ENCODE measurements around the gene MOB3A. TPM values are rescaled to one million over a fixed set of nuclear protein-coding genes. Genes with fewer than 3 reads are reported as not detected.

MOB3A gene
- total and polyA plus RNA-seq, 2 of the 13 experiments (the other 11 are each of a cell fraction or from before 2014, with no cell fraction given) = 3.5 to 17.8 TPM

GRCh38 chr19:2060884-2061494, 35.1 kb downstream of the MOB3A start (continued):
- TF ChIP-seq TBX3 (IDR thresholded peaks at IDR 0.05; ENCODE audit: borderline replicate concordance) (peak; percentile 62; the same call in 1 of the 2 replicates), ZNF292 (CRISPR knock-in tag; IDR thresholded peaks at IDR 0.05; ENCODE audit: borderline replicate concordance, low read depth) (no peak), DMAP1 (CRISPR knock-in tag; IDR thresholded peaks at IDR 0.05) (no peak; the same call in 1 of the 2 replicates), NFE2L1 (CRISPR knock-in tag; IDR thresholded peaks at IDR 0.05; ENCODE audit: borderline replicate concordance) (no peak), RAD21 (CRISPR knock-in tag; IDR thresholded peaks at IDR 0.05) (peak; percentile 40; the same call in 1 of the 2 replicates), RBM39 (IDR thresholded peaks at IDR 0.05; ENCODE audit: low read depth, low read length, poor library complexity, severe bottlenecking) (peak; percentile 63), ZNF766 (CRISPR knock-in tag; IDR thresholded peaks at IDR 0.05; ENCODE audit: borderline replicate concordance) (peak; percentile 18; the same call in 1 of the 2 replicates), ZBTB49 (CRISPR knock-in tag; IDR thresholded peaks at IDR 0.05; ENCODE audit: borderline replicate concordance) (no peak), CENPX (CRISPR knock-in tag; IDR thresholded peaks at IDR 0.05) (no peak), ARNT2 (CRISPR knock-in tag; IDR thresholded peaks at IDR 0.05; ENCODE audit: low read depth) (peak; percentile 35; the same call in 1 of the 2 replicates), ZNF503 (CRISPR knock-in tag; IDR thresholded peaks at IDR 0.05) (no peak), SMARCE1 (IDR thresholded peaks at IDR 0.05; ENCODE audit: borderline replicate concordance) (no peak), RARG (CRISPR knock-in tag; IDR thresholded peaks at IDR 0.05; ENCODE audit: low read depth) (no peak), MBNL3 (CRISPR knock-in tag; conservative IDR thresholded peaks at IDR 0.05) (no peak), ZNF724P (CRISPR knock-in tag; IDR thresholded peaks at IDR 0.05; ENCODE audit: borderline replicate concordance) (peak; percentile 53; the same call in 1 of the 2 replicates), GRHL1 (CRISPR knock-in tag; conservative IDR thresholded peaks at IDR 0.05) (no peak), KLF12 (CRISPR knock-in tag; IDR thresholded peaks at IDR 0.05; ENCODE audit: borderline replicate concordance) (0 out of 2 replicates have a peak, but pooled peaks have one; percentile 13), ZNF891 (CRISPR knock-in tag; IDR thresholded peaks at IDR 0.05) (0 out of 2 replicates have a peak, but pooled peaks have one; percentile 58)
- TF ChIP-seq, protein P1, sequence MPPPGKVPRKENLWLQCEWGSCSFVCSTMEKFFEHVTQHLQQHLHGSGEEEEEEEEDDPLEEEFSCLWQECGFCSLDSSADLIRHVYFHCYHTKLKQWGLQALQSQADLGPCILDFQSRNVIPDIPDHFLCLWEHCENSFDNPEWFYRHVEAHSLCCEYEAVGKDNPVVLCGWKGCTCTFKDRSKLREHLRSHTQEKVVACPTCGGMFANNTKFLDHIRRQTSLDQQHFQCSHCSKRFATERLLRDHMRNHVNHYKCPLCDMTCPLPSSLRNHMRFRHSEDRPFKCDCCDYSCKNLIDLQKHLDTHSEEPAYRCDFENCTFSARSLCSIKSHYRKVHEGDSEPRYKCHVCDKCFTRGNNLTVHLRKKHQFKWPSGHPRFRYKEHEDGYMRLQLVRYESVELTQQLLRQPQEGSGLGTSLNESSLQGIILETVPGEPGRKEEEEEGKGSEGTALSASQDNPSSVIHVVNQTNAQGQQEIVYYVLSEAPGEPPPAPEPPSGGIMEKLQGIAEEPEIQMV (CRISPR knock-in tag; IDR thresholded peaks at IDR 0.05; ENCODE audit: low read depth) = peak; percentile 24; the same call in 1 of the 2 replicates
- TF ChIP-seq, protein P2, sequence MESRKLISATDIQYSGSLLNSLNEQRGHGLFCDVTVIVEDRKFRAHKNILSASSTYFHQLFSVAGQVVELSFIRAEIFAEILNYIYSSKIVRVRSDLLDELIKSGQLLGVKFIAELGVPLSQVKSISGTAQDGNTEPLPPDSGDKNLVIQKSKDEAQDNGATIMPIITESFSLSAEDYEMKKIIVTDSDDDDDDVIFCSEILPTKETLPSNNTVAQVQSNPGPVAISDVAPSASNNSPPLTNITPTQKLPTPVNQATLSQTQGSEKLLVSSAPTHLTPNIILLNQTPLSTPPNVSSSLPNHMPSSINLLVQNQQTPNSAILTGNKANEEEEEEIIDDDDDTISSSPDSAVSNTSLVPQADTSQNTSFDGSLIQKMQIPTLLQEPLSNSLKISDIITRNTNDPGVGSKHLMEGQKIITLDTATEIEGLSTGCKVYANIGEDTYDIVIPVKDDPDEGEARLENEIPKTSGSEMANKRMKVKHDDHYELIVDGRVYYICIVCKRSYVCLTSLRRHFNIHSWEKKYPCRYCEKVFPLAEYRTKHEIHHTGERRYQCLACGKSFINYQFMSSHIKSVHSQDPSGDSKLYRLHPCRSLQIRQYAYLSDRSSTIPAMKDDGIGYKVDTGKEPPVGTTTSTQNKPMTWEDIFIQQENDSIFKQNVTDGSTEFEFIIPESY (CRISPR knock-in tag; IDR thresholded peaks at IDR 0.05) = no peak

Measured in HepG2 (cell line).